HepG2 (cell line): ENCODE measurements around the gene CATSPERD. TPM values are rescaled to one million over a fixed set of nuclear protein-coding genes. Genes with fewer than 3 reads are reported as not detected.

ENCODE experiments used
- BRCA1 ChIP-seq: sonication (generic); formaldehyde crosslinking; IDR thresholded peaks from 2 replicates; pipeline ENCODE4 v1.4.0; 2020; ENCODE audit warnings: missing genetic modification reagents
- GRHL1 ChIP-seq: sonication (generic); formaldehyde crosslinking; conservative IDR thresholded peaks from 2 replicates; pipeline ENCODE4 v1.8.0; 2022; ENCODE audit warnings: missing genetic modification reagents
- HNF1B ChIP-seq: sonication (generic); formaldehyde crosslinking; IDR thresholded peaks from 2 replicates; pipeline ENCODE4 v1.5.1; 2020; ENCODE audit warnings: mild to moderate bottlenecking, moderate library complexity, missing genetic modification reagents
- MAFK ChIP-seq, 2 experiments: IDR thresholded peaks in 1 of 2; conservative IDR thresholded peaks in 1 of 2; 2 replicates each; pipeline ENCODE4 v1.6.1; 2011; ENCODE audit warnings: improper control_type of control experiment in 2 of 2, low read length in 2 of 2
- MAZ ChIP-seq, 2 experiments: sonication (generic) in 1 of 2; formaldehyde crosslinking in 1 of 2; IDR thresholded peaks; 2 replicates each; pipeline versions ENCODE4 v1.5.0 to v1.6.1; 2012 to 2020; ENCODE audit warnings: low read depth in 2 of 2, mild to moderate bottlenecking in 2 of 2, borderline replicate concordance in 1 of 2, improper control_type of control experiment in 1 of 2, low read length in 1 of 2, missing genetic modification reagents in 1 of 2, moderate library complexity in 1 of 2
- MEF2D ChIP-seq: sonication (generic); formaldehyde crosslinking; IDR thresholded peaks from 2 replicates; pipeline ENCODE4 v1.5.1; 2020; ENCODE audit warnings: mild to moderate bottlenecking, missing genetic modification reagents
- NFATC3 ChIP-seq: sonication (generic); formaldehyde crosslinking; IDR thresholded peaks from 2 replicates; pipeline ENCODE4 v1.5.1; 2020; ENCODE audit warnings: mild to moderate bottlenecking, missing genetic modification reagents
- PITX1 ChIP-seq: sonication (generic); formaldehyde crosslinking; IDR thresholded peaks from 2 replicates; pipeline ENCODE4 v1.5.1; 2020; ENCODE audit warnings: mild to moderate bottlenecking, missing genetic modification reagents
- RAD51 ChIP-seq: fragments of 450-650 bp; IDR thresholded peaks from 2 replicates; pipeline ENCODE4 v1.6.1; 2016; ENCODE audit warnings: borderline replicate concordance
- TEF ChIP-seq: sonication (generic); formaldehyde crosslinking; IDR thresholded peaks from 2 replicates; pipeline ENCODE4 v1.5.0; 2020; ENCODE audit warnings: missing genetic modification reagents
- TERF1 ChIP-seq: sonication (generic); formaldehyde crosslinking; IDR thresholded peaks from 2 replicates; pipeline ENCODE4 v1.8.0; 2022; ENCODE audit warnings: mild to moderate bottlenecking, missing genetic modification reagents, moderate library complexity
- ZFAT ChIP-seq: sonication (generic); formaldehyde crosslinking; conservative IDR thresholded peaks from 2 replicates; pipeline ENCODE4 v1.8.1; 2023; ENCODE audit warnings: missing genetic modification reagents, inconsistent platforms
- ZHX2 ChIP-seq, 2 experiments: sonication (generic) in 1 of 2; formaldehyde crosslinking in 1 of 2; IDR thresholded peaks; 2 replicates each; pipeline versions ENCODE4 v1.6.1 to v1.9.0; 2014 to 2022; ENCODE audit warnings: antibody characterized with exemption in 1 of 2, borderline replicate concordance in 1 of 2, inconsistent platforms in 1 of 2, low read depth in 1 of 2, missing genetic modification reagents in 1 of 2
- ZNF331 ChIP-seq: sonication (generic); formaldehyde crosslinking; IDR thresholded peaks from 2 replicates; pipeline ENCODE4 v1.4.0; 2020; ENCODE audit warnings: missing genetic modification reagents
- ZNF552 ChIP-seq: sonication (generic); formaldehyde crosslinking; IDR thresholded peaks from 2 replicates; pipeline ENCODE4 v1.9.0; 2022; ENCODE audit warnings: missing genetic modification reagents, mild to moderate bottlenecking, borderline replicate concordance
- ZSCAN20 ChIP-seq: sonication (generic); formaldehyde crosslinking; IDR thresholded peaks from 2 replicates; pipeline ENCODE4 v1.4.0; 2020; ENCODE audit warnings: missing genetic modification reagents, mild to moderate bottlenecking, borderline replicate concordance
- polyA plus RNA-seq, 8 experiments: library from polyadenylated mRNA; depleted of rRNA in 3 of 8; stranded (reverse) in 7 of 8; unstranded in 1 of 8; fragments of >200 nt; fragmentation: Illumina TruSeq in 4 of 8; extraction: Trizol in 4 of 8; gene quantifications; 2 replicates each; pipeline versions ENCODE4 v1.2.1 to v1.2.3, GENCODE V29; 2011 to 2016; ENCODE audit warnings: low read depth in 4 of 8, missing spikeins in 1 of 8, mixed read lengths in 1 of 8; ENCODE audit not compliant: insufficient read depth in 1 of 8
- total RNA-seq, 5 experiments: library from RNA; depleted of rRNA; stranded (reverse); fragments of >200 nt; fragmentation: Illumina TruSeq; extraction: Trizol; gene quantifications; 2 replicates each; pipeline ENCODE4 v1.2.3, GENCODE V29; 2016; ENCODE audit warnings: low read depth in 1 of 5

CATSPERD gene
- total and polyA plus RNA-seq, 2 of the 13 experiments (the other 11 are each of a cell fraction or from before 2014, with no cell fraction given) = 0.04 TPM; not detected in 1

GRCh38 chr19:5719274-5719960, 1.0 kb upstream of the CATSPERD start (continued):
- TF ChIP-seq TERF1 (CRISPR knock-in tag) (0 out of 2 replicates have a peak, but pooled peaks have one; percentile 40), ZFAT (CRISPR knock-in tag) (0 out of 2 replicates have a peak, but pooled peaks have one; percentile 18), GRHL1 (CRISPR knock-in tag) (no peak), NFATC3 (CRISPR knock-in tag) (no peak), PITX1 (CRISPR knock-in tag) (peak; percentile 30; the same call in 1 of the 2 replicates), ZNF331 (CRISPR knock-in tag) (0 out of 2 replicates have a peak, but pooled peaks have one; percentile 14), TEF (0 out of 2 replicates have a peak, but pooled peaks have one; percentile 0), ZNF552 (CRISPR knock-in tag) (no peak), HNF1B (0 out of 2 replicates have a peak, but pooled peaks have one; percentile 30), MEF2D (CRISPR knock-in tag) (no peak), MAFK (conservative IDR thresholded peaks at IDR 0.05 in 1 of 2, IDR thresholded peaks at IDR 0.05 in 1 of 2; ENCODE audit: low read length in 2 of 2) (no peak), ZSCAN20 (CRISPR knock-in tag) (no peak), MAZ (IDR thresholded peaks at IDR 0.05; ENCODE audit: borderline replicate concordance, low read depth, low read length) (no peak), MAZ (CRISPR knock-in tag; IDR thresholded peaks at IDR 0.05; ENCODE audit: low read depth) (peak; percentile 14; the same call in 1 of the 2 replicates), BRCA1 (CRISPR knock-in tag) (no peak), RAD51 (no peak), ZHX2 (IDR thresholded peaks at IDR 0.05; ENCODE audit: low read depth) (no peak), ZHX2 (CRISPR knock-in tag; IDR thresholded peaks at IDR 0.05; ENCODE audit: borderline replicate concordance) (0 out of 2 replicates have a peak, but pooled peaks have one; percentile 28)
